ENCODE results near the gene NUAK2. TPM values are rescaled to one million over a fixed set of nuclear protein-coding genes. Genes with fewer than 3 reads are reported as not detected.

The NUAK2 gene
- total RNA-seq, 2 experiments from 2014 or later: 14.9 to 15.3 TPM

DNA sequence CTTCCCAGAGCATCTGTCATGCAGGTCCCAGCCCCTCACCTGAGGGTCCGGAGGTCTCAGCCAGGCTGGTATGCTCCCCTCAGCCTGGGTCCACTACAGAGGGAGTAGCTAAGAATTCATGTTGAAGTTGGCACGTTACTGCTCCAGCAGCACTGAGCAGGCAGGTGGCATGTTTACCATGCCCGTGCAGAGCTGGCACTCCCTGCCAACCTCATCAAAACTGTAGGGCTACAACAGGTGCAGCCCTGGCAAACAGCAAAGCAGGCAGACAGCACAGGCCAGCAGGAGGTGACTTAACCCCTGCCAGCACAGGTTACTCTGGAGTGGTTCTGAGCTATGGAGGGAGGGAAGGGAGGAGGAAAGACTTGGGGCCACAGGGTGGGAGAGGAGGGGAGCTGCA, 46.4 kb downstream of the NUAK2 start:
- Histone ChIP-seq H3K9me3 (ENCODE audit: control insufficient read depth in 1 of 2, insufficient read depth in 1 of 2, low read length in 2 of 2) (no peaks in the 10 kb centered on the region), H3K27ac (ENCODE audit: low read depth in 1 of 2, low read length in 2 of 2) (no peak overlapping the region), H3K4me1 (ENCODE audit: insufficient read depth, low read length) (peaks cover 64% of the 10 kb centered on the region), H3K27me3 (ENCODE audit: control insufficient read depth in 1 of 2, insufficient read depth in 2 of 2, low read length in 2 of 2) (no peaks in the 10 kb centered on the region), H3K36me3 (ENCODE audit: insufficient read depth, low read length) (no peaks in the 10 kb centered on the region), H3K4me3 (ENCODE audit: low read length) (no peak overlapping the region)
- Mint-ChIP-seq H3K9me3 (no peaks in the 10 kb centered on the region), H3K4me1 (ENCODE audit: low read depth) (peaks cover 55% of the 10 kb centered on the region), H3K27ac (peak overlapping the region; percentile 80), H3K27me3 (no peaks in the 10 kb centered on the region), H3K4me3 (peak overlapping the region; percentile 52), H3K36me3 (ENCODE audit: low read depth) (no peaks in the 10 kb centered on the region)
- DNase-seq (peak in 13 of 14 experiments; percentile 39 to 74 (median 64)), ATAC-seq (ENCODE audit: poor library complexity) (peak; percentile 87)
- CTCF ChIA-PET: interaction anchor here (0.7 to 11.3 kb wide), 11 partner anchors 11 to 317 kb away, joined by 3 to 322 read pairs (median 5); partner anchors contain the start of gene NUAK2
- intact Hi-C loops (cut with DNase I, micrococcal nuclease): loop anchor here (1.0 to 10.0 kb wide), 3 partner anchors 9 to 360 kb away; partner anchors contain the start of gene ELK4 (in 1 of the 2)
- TF ChIP-seq, protein P1, sequence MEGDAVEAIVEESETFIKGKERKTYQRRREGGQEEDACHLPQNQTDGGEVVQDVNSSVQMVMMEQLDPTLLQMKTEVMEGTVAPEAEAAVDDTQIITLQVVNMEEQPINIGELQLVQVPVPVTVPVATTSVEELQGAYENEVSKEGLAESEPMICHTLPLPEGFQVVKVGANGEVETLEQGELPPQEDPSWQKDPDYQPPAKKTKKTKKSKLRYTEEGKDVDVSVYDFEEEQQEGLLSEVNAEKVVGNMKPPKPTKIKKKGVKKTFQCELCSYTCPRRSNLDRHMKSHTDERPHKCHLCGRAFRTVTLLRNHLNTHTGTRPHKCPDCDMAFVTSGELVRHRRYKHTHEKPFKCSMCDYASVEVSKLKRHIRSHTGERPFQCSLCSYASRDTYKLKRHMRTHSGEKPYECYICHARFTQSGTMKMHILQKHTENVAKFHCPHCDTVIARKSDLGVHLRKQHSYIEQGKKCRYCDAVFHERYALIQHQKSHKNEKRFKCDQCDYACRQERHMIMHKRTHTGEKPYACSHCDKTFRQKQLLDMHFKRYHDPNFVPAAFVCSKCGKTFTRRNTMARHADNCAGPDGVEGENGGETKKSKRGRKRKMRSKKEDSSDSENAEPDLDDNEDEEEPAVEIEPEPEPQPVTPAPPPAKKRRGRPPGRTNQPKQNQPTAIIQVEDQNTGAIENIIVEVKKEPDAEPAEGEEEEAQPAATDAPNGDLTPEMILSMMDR (IDR thresholded peaks at IDR 0.05): peak; percentile 32
- POLR2A ChIA-PET: interaction anchor here (0.6 to 19.9 kb wide), 15 partner anchors 12 to 357 kb away, joined by 3 to 918 read pairs (median 4); partner anchors contain the start of genes NUAK2 and TMCC2

DNA sequence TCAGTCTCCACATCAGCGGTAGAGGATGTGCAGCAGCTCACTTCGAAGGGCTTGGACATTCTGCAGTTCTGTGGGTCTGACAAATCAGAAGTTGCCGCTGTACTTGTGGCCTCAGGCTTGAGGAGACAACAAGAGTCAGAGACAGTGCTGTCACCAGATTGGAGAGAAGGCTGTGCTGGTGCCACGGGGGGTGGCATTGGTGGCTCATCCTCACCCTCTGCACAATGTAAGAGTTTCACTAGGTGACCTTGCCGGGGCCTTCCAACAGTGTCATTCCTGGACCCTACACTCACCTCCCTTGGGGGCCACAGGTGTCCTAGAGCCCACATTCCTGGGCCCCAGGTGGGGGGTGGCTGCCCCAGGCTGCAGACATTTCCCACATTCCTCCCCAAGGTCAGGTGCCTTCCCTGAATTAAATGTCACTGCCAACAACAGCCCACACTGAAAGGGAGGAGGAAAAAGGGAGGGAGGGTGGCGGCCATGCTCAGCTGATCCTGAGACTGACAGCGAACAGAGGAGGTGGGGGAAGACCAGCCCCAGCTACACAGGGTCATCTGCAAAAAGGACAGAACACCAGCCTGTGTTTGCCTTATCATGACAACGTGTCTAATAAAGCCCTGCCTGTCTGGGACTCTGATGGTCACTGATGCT, 47.4 kb downstream of the NUAK2 start:
- DNase-seq (peak in 2 of 14 experiments; percentile 26 to 32), ATAC-seq (ENCODE audit: poor library complexity) (peak; percentile 2)
- Histone ChIP-seq H3K36me3 (ENCODE audit: insufficient read depth, low read length) (no peaks in the 10 kb centered on the region), H3K27me3 (ENCODE audit: control insufficient read depth in 1 of 2, insufficient read depth in 2 of 2, low read length in 2 of 2) (no peaks in the 10 kb centered on the region), H3K27ac (ENCODE audit: low read depth in 1 of 2, low read length in 2 of 2) (no peak overlapping the region), H3K4me3 (ENCODE audit: low read length) (peak overlapping the region; percentile 7), H3K4me1 (ENCODE audit: insufficient read depth, low read length) (peaks cover 54% of the 10 kb centered on the region), H3K9me3 (ENCODE audit: control insufficient read depth in 1 of 2, insufficient read depth in 1 of 2, low read length in 2 of 2) (no peaks in the 10 kb centered on the region)
- ChIA-PET CTCF (interaction anchor here (0.6 to 11.3 kb wide), 35 partner anchors 9 to 318 kb away, joined by 3 to 322 read pairs (median 4); partner anchors contain the start of genes NUAK2 and TMCC2), POLR2A (interaction anchor here (1.0 to 19.9 kb wide), 16 partner anchors 8 to 250 kb away, joined by 3 to 918 read pairs (median 5); partner anchors contain the start of gene NUAK2)
- TF ChIP-seq, protein P1 (IDR thresholded peaks at IDR 0.05): no peak
- Mint-ChIP-seq H3K9me3 (no peaks in the 10 kb centered on the region), H3K4me3 (peak overlapping the region; percentile 81), H3K27me3 (no peaks in the 10 kb centered on the region), H3K36me3 (ENCODE audit: low read depth) (no peaks in the 10 kb centered on the region), H3K4me1 (ENCODE audit: low read depth) (peaks cover 46% of the 10 kb centered on the region), H3K27ac (peak overlapping the region; percentile 67)
- intact Hi-C loops (cut with DNase I, micrococcal nuclease): loop anchor here (1.0 to 10.0 kb wide), 4 partner anchors 13 to 361 kb away; partner anchors contain the start of gene ELK4 (in 1 of the 2)

DNA sequence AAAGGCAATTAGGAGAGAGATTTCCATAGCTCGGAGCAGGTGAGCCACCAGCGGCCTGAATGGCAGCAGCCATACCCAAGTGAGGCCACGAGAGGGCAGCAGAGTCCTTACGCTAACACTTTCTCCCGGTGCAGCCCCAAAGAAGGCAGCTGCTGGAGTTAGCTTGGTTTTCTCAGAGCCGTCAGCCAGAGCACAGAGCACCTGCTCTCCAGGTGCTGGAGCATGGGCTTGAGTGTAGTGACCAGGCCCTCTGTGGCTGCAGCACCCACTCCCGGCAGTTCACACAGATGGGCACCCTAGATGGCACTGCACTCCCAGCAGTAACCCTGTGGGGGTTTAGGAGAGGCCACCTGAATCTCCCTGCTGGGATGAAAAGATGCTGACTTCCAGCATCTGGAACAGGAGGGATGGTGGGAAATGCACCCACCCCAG, 48.0 kb downstream of the NUAK2 start:
- DNase-seq (peak; percentile 81 to 92 (median 86)), ATAC-seq (ENCODE audit: poor library complexity) (peak; percentile 83)
- Mint-ChIP-seq H3K4me3 (peak overlapping the region; percentile 81), H3K27me3 (no peaks in the 10 kb centered on the region), H3K36me3 (ENCODE audit: low read depth) (no peaks in the 10 kb centered on the region), H3K9me3 (no peaks in the 10 kb centered on the region), H3K27ac (peak overlapping the region; percentile 67), H3K4me1 (ENCODE audit: low read depth) (peaks cover 40% of the 10 kb centered on the region)
- Histone ChIP-seq H3K4me1 (ENCODE audit: insufficient read depth, low read length) (peaks cover 48% of the 10 kb centered on the region), H3K4me3 (ENCODE audit: low read length) (peak overlapping the region; percentile 7), H3K9me3 (ENCODE audit: control insufficient read depth in 1 of 2, insufficient read depth in 1 of 2, low read length in 2 of 2) (no peaks in the 10 kb centered on the region), H3K27me3 (ENCODE audit: control insufficient read depth in 1 of 2, insufficient read depth in 2 of 2, low read length in 2 of 2) (no peaks in the 10 kb centered on the region), H3K27ac (ENCODE audit: low read depth in 1 of 2, low read length in 2 of 2) (no peak overlapping the region), H3K36me3 (ENCODE audit: insufficient read depth, low read length) (no peaks in the 10 kb centered on the region)
- ChIA-PET POLR2A (interaction anchor here (1.0 to 19.9 kb wide), 13 partner anchors 9 to 251 kb away, joined by 3 to 918 read pairs (median 5); partner anchors contain the start of gene NUAK2), CTCF (interaction anchor here (0.6 to 11.3 kb wide), 34 partner anchors 8 to 250 kb away, joined by 3 to 322 read pairs (median 4); partner anchors contain the start of genes NUAK2 and TMCC2)
- TF ChIP-seq, protein P1 (IDR thresholded peaks at IDR 0.05): peak; percentile 97
- intact Hi-C loops (cut with DNase I, micrococcal nuclease): loop anchor here (1.0 to 10.0 kb wide), 8 partner anchors 48 to 361 kb away; partner anchors contain the start of genes ELK4 (in 1 of the 2) and NUAK2 (in 1 of the 2)
